MM.1S (cell line): ENCODE results near the gene BCAS2.

Experiments
- EZH2 ChIP-seq: fragments of 300-600 bp; sonication (generic); optimal IDR thresholded peaks from 2 replicates; pipeline ENCODE3; 2017; ENCODE audit warnings: low read depth, mild to moderate bottlenecking, antibody characterized with exemption, low read length, mixed read lengths
- TF ChIP-seq, protein P1 (sequence below): fragments of 300-600 bp; sonication (generic); IDR thresholded peaks from 2 replicates; pipeline ENCODE4 v1.5.1; 2016; ENCODE audit warnings: antibody characterized with exemption, low read length, mixed read lengths

GRCh38 chr1:114540272-114540671 is 41.1 kb downstream of the BCAS2 start:
- TF ChIP-seq, protein P1, sequence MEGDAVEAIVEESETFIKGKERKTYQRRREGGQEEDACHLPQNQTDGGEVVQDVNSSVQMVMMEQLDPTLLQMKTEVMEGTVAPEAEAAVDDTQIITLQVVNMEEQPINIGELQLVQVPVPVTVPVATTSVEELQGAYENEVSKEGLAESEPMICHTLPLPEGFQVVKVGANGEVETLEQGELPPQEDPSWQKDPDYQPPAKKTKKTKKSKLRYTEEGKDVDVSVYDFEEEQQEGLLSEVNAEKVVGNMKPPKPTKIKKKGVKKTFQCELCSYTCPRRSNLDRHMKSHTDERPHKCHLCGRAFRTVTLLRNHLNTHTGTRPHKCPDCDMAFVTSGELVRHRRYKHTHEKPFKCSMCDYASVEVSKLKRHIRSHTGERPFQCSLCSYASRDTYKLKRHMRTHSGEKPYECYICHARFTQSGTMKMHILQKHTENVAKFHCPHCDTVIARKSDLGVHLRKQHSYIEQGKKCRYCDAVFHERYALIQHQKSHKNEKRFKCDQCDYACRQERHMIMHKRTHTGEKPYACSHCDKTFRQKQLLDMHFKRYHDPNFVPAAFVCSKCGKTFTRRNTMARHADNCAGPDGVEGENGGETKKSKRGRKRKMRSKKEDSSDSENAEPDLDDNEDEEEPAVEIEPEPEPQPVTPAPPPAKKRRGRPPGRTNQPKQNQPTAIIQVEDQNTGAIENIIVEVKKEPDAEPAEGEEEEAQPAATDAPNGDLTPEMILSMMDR = no peak
- TF ChIP-seq EZH2 = no peak
